Daoy (cell line): Measurements from ENCODE around the gene CCZ1B. TPM values are rescaled to one million over a fixed set of nuclear protein-coding genes. Genes with fewer than 3 reads are reported as not detected.

Experiments used
- total RNA-seq: library from RNA; depleted of rRNA; stranded (reverse); fragments of >200 nt; shearing (Covaris generic); gene quantifications from 2 replicates; pipeline ENCODE4 v1.2.3, GENCODE V29; 2014; rRNA removed

CCZ1B gene
- total RNA-seq, 1 experiment from 2014 or later = 100 TPM

Other genes starting within 250 kb of the CCZ1B start
- gene ZDHHC4, start 248.8 kb downstream of the CCZ1B start, total RNA-seq = 32.0 and 49.5 TPM in 2 replicates
- gene INTS15, start 236.3 kb downstream of the CCZ1B start, total RNA-seq = 13.9 and 18.7 TPM in 2 replicates
- 0.86 and 1.1 TPM in 2 replicates for gene ZNF853, start 210.7 kb downstream of the CCZ1B start, total RNA-seq
- gene ZNF316, start 189.0 kb downstream of the CCZ1B start, total RNA-seq = 10.4 and 15.8 TPM in 2 replicates
- gene ZNF12, start 119.3 kb downstream of the CCZ1B start, total RNA-seq = 6.3 and 6.9 TPM in 2 replicates
- gene RSPH10B2, start 72.2 kb downstream of the CCZ1B start, total RNA-seq = 0.11 and 0.51 TPM in 2 replicates